Thyroid gland (tissue), 4 donors: ENCODE measurements around the gene STAG3. TPM values are rescaled to one million over a fixed set of nuclear protein-coding genes. Genes with fewer than 3 reads are reported as not detected.
"Not testable (repeated sequence)": the region's sequence is repeated elsewhere in the genome, so short reads cannot be mapped to it uniquely, and the experiment has no call there.

Source experiments
- DNase-seq, 2 donors: peaks; one replicate each; pipeline ENCODE4 v3.0.0-alpha.2; 2019
- H3K27ac ChIP-seq, 3 donors: fragments of 200-600 bp; sonication (generic); 1 replicate in 2 of 3; 2 replicates in 1 of 3; pipeline ENCODE4 v1.5.1; 2016 to 2019; ENCODE audit warnings: mild to moderate bottlenecking in 1 of 3, moderate library complexity in 1 of 3
- H3K27me3 ChIP-seq: fragments of 200-600 bp; sonication (generic); one replicate; pipeline ENCODE4 v1.5.1; 2019
- H3K36me3 ChIP-seq, 2 donors: fragments of 200-600 bp; sonication (generic); one replicate each; pipeline ENCODE4 v1.5.1; 2016 to 2019
- H3K4me1 ChIP-seq, 2 donors: fragments of 200-600 bp; sonication (generic); one replicate each; pipeline ENCODE4 v1.5.1; 2017 to 2019
- H3K4me3 ChIP-seq, 3 donors: fragments of 200-600 bp; sonication (generic); replicated peaks in 1 of 3; 1 replicate in 2 of 3; 2 replicates in 1 of 3; pipeline ENCODE4 v1.5.1; 2016; ENCODE audit warnings: mild to moderate bottlenecking in 1 of 3
- H3K9me3 ChIP-seq: fragments of 200-600 bp; sonication (generic); one replicate; pipeline ENCODE4 v1.5.1; 2017
- CTCF ChIP-seq, 6 experiments: fragments of 200-600 bp in 3 of 6; fragments of 450-650 bp in 3 of 6; sonication (generic) in 3 of 6; IDR thresholded peaks; one replicate each; pipeline ENCODE4 v1.5.1; 2016 to 2019; ENCODE audit warnings: antibody characterized with exemption in 6 of 6, mild to moderate bottlenecking in 2 of 6, inconsistent platforms in 1 of 6, moderate library complexity in 1 of 6
- POLR2A ChIP-seq, 2 donors: fragments of 450-650 bp; IDR thresholded peaks; one replicate each; pipeline ENCODE4 v1.6.1; 2017; ENCODE audit warnings: antibody characterized with exemption in 2 of 2, mild to moderate bottlenecking in 2 of 2, moderate library complexity in 1 of 2
- WGBS, 2 donors: methylation state at CpG; one replicate each; pipeline ENCODE4 v1.1.5; 2017; 5-methylcytosine and 5-hydroxymethylcytosine counted together
- intact Hi-C: fragments of 100-400 bp; cut with DNase I; formaldehyde crosslinking; loops from one replicate; pipeline ENCODE4 v1.15.1; 2023
- total RNA-seq, 4 donors: library from RNA; depleted of rRNA; stranded (reverse); fragments of >200 nt; gene quantifications; one replicate each; pipeline ENCODE4 v1.2.3, GENCODE V29; 2016

The STAG3 gene
- total RNA-seq, 4 donors from 2014 or later: 0.34 to 2.7 (median 1.5) TPM; not detected in 1

- no peak for TF ChIP-seq CTCF (IDR thresholded peaks at IDR 0.05)
- TF ChIP-seq POLR2A (IDR thresholded peaks at IDR 0.05): no peak
- Histone ChIP-seq H3K9me3 (no peaks in the 10 kb centered on the region), H3K36me3 (no peaks in the 10 kb centered on the region), H3K4me3 (no peak overlapping the region), H3K4me1 (no peaks in the 10 kb centered on the region), H3K27me3 (no peaks in the 10 kb centered on the region), H3K27ac (no peak overlapping the region)
- WGBS, 2 donors: 73 to 78% methylated on average over 6 of the region's 6 CpGs
- intact Hi-C loops: no loop called here
- DNase-seq: no peak
Measured at GRCh38 chr7:100215895-100216294, 38.2 kb downstream of the STAG3 start.

- H3K9me3 ChIP-seq, H3K27ac ChIP-seq, H3K36me3 ChIP-seq, H3K27me3 ChIP-seq, H3K4me1 ChIP-seq, H3K4me3 ChIP-seq, intact Hi-C loops: not testable (repeated sequence)
- 0% methylated on average over 1 to 2 of the region's 5 CpGs for WGBS, 2 donors
- peak in 5 of 6 experiments; percentile 19 to 49 (median 21) for TF ChIP-seq CTCF (IDR thresholded peaks at IDR 0.05)
- peak; percentile 85 to 90 for DNase-seq
Measured at GRCh38 chr7:100217934-100218333, 40.2 kb downstream of the STAG3 start.

GRCh38 chr7:100219271-100219737 is 41.6 kb downstream of the STAG3 start:
- intact Hi-C loops: no loop called here
- TF ChIP-seq CTCF (IDR thresholded peaks at IDR 0.05) (no peak), POLR2A (IDR thresholded peaks at IDR 0.05) (no peak)
- H3K4me3 ChIP-seq: no peak overlapping the region
- 84 to 92% methylated on average over 8 to 10 of the region's 10 CpGs for WGBS, 2 donors
- DNase-seq: no peak
- no peaks in the 10 kb centered on the region for H3K36me3 ChIP-seq
- H3K4me1 ChIP-seq: no peaks in the 10 kb centered on the region
- H3K9me3 ChIP-seq: no peaks in the 10 kb centered on the region
- no peak overlapping the region for H3K27ac ChIP-seq
- H3K27me3 ChIP-seq: no peaks in the 10 kb centered on the region

GRCh38 chr7:100219801-100220585 is 42.3 kb downstream of the STAG3 start, which contains the start of gene PVRIG:
TSS of gene PVRIG (plus strand) at chr7:100219949. CDS start at chr7:100219971, 22 bp downstream.
- DNase-seq, H3K4me1 ChIP-seq, H3K27me3 ChIP-seq, H3K27ac ChIP-seq, H3K36me3 ChIP-seq, H3K9me3 ChIP-seq, H3K4me3 ChIP-seq, intact Hi-C loops: not testable (repeated sequence)
- 85 to 93% methylated on average over 6 to 12 of the region's 27 CpGs for WGBS, 2 donors

- H3K27me3 ChIP-seq: no peaks in the 10 kb centered on the region
- H3K27ac ChIP-seq: no peak overlapping the region
- no peaks in the 10 kb centered on the region for H3K36me3 ChIP-seq
- WGBS, 2 donors: 86 to 96% methylated on average over 17 to 20 of the region's 22 CpGs
- DNase-seq: no peak
- intact Hi-C loops: no loop called here
- H3K4me1 ChIP-seq: no peaks in the 10 kb centered on the region
- H3K9me3 ChIP-seq: no peaks in the 10 kb centered on the region
- TF ChIP-seq CTCF (IDR thresholded peaks at IDR 0.05) (no peak), POLR2A (IDR thresholded peaks at IDR 0.05) (no peak)
- no peak overlapping the region for H3K4me3 ChIP-seq
Measured at GRCh38 chr7:100220586-100221230, 43.0 kb downstream of the STAG3 start.
